ENCODE results near the gene B3GLCT.
"Not testable (repeated sequence)": the region's sequence is repeated elsewhere in the genome, so short reads cannot be mapped to it uniquely, and the experiment has no call there.

The B3GLCT gene

DNA sequence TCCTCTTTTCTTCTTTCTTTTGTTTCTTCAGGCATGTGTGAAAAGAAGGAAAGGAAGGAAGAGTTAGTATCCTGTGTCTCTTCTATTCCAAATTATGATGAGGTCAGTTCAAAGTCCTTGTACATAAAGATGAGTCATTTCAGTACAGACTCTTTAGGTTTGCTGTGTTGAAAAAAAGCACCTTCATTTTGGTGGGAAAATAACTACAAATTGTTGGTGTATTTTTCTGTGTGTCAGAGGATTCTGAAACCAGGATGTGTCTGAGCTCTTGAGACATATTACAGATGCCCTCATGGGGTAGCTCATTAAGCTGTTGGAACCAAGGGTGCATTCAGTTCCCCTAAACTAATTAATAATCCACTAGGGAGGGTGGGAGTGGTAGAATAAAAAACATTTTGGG, 32.3 kb upstream of the B3GLCT start:
- Histone ChIP-seq H3K9me3 (ENCODE audit: control insufficient read depth in 2 of 2, low read length in 2 of 2) (no peaks in the 10 kb centered on the region), H3K4me1 (ENCODE audit: control insufficient read depth in 2 of 2, insufficient read depth in 2 of 2, low read length in 2 of 2) (peaks cover 6 to 10% of the 10 kb centered on the region in 2 donors), H3K27ac (ENCODE audit: low read depth in 2 of 2, low read length in 2 of 2) (no peak overlapping the region), H3K36me3 (ENCODE audit: control insufficient read depth in 2 of 2, insufficient read depth in 2 of 2, low read length in 2 of 2) (no peaks in the 10 kb centered on the region), H3K27me3 (ENCODE audit: control insufficient read depth in 2 of 2, insufficient read depth in 2 of 2, low read length in 2 of 2) (no peaks in the 10 kb centered on the region), H3K4me3 (ENCODE audit: low read length in 2 of 2) (no peak overlapping the region), H3K9ac (ENCODE audit: low read depth in 1 of 2, low read length in 2 of 2) (no peak overlapping the region)

DNA sequence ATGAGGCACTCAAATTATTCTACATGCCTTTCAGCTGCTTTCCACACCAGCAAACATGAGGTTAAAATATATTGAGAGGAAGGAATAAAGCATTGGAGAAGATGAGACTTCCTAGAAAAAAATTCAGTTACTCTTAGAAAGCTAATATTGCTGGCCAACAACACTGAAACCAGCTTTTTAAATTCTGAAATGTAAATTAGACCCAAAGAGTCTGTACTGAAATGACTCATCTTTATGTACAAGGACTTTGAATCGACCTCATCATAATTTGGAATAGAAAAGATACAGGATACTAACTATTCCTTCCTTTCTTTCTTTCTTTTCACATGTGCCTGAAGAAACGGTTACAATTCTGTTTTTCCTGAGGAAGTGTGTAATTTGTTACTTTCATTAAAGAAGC, 31.6 kb upstream of the B3GLCT start:
- Histone ChIP-seq H3K4me3 (ENCODE audit: low read length in 2 of 2) (no peak overlapping the region), H3K27ac (ENCODE audit: low read depth in 2 of 2, low read length in 2 of 2) (no peak overlapping the region), H3K9ac (ENCODE audit: low read depth in 1 of 2, low read length in 2 of 2) (no peak overlapping the region), H3K4me1 (ENCODE audit: control insufficient read depth in 2 of 2, insufficient read depth in 2 of 2, low read length in 2 of 2) (peaks cover under 1 to 4% of the 10 kb centered on the region in 2 donors), H3K27me3 (ENCODE audit: control insufficient read depth in 2 of 2, insufficient read depth in 2 of 2, low read length in 2 of 2) (no peaks in the 10 kb centered on the region), H3K9me3 (ENCODE audit: control insufficient read depth in 2 of 2, low read length in 2 of 2) (no peaks in the 10 kb centered on the region), H3K36me3 (ENCODE audit: control insufficient read depth in 2 of 2, insufficient read depth in 2 of 2, low read length in 2 of 2) (no peaks in the 10 kb centered on the region)

DNA sequence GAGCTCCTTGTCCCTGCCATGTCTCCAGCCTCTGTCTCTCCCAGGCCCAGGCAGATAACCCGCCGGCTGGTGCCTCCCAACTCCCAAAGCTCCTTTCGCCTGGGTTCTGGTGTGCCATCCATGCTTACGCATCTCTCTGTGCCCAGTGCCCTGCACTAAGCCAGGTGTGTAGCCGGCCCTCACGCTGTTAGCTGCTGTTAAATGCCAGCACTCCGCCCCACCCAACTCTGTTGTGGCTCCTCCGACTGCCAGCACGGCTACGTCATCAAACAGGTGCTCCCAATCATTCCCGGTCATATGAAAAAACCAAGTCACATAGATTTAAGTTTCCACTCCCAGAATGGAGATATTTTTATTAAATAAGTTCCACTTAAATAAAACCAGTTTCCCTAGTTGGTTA, 31.0 kb upstream of the B3GLCT start:
- Histone ChIP-seq H3K9me3 (ENCODE audit: control insufficient read depth in 2 of 2, low read length in 2 of 2) (no peaks in the 10 kb centered on the region), H3K9ac (ENCODE audit: low read depth in 1 of 2, low read length in 2 of 2) (no peak overlapping the region), H3K4me1 (ENCODE audit: control insufficient read depth in 2 of 2, insufficient read depth in 2 of 2, low read length in 2 of 2) (peaks cover 0 to 4% of the 10 kb centered on the region in 2 donors), H3K27me3 (ENCODE audit: control insufficient read depth in 2 of 2, insufficient read depth in 2 of 2, low read length in 2 of 2) (no peaks in the 10 kb centered on the region), H3K27ac (ENCODE audit: low read depth in 2 of 2, low read length in 2 of 2) (no peak overlapping the region), H3K4me3 (ENCODE audit: low read length in 2 of 2) (no peak overlapping the region), H3K36me3 (ENCODE audit: control insufficient read depth in 2 of 2, insufficient read depth in 2 of 2, low read length in 2 of 2) (no peaks in the 10 kb centered on the region)

DNA sequence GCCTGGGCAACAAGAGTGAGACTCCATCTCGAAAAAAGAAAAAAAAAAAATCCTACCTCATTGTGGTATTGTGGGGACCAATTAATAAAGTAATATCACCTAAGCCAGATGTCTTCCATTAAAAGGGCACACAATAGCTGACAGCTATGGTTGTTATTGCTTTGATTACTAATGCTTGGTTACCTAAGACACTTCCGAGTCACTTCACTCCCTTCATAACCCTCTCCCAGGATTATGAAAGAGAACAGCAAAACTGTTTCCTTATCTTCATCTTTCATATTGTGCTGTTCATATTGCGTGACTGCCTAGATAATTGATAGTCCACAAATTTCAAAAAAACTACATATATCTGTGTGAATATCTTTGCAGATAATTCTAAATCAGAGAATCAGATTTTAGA, 27.8 kb upstream of the B3GLCT start:
- Histone ChIP-seq H3K27me3 (ENCODE audit: control insufficient read depth in 2 of 2, insufficient read depth in 2 of 2, low read length in 2 of 2) (no peaks in the 10 kb centered on the region), H3K4me3 (ENCODE audit: low read length in 2 of 2) (no peak overlapping the region), H3K4me1 (ENCODE audit: control insufficient read depth in 2 of 2, insufficient read depth in 2 of 2, low read length in 2 of 2) (peaks cover 0 to 4% of the 10 kb centered on the region in 2 donors), H3K27ac (ENCODE audit: low read depth in 2 of 2, low read length in 2 of 2) (no peak overlapping the region), H3K9ac (ENCODE audit: low read depth in 1 of 2, low read length in 2 of 2) (no peak overlapping the region), H3K36me3 (ENCODE audit: control insufficient read depth in 2 of 2, insufficient read depth in 2 of 2, low read length in 2 of 2) (no peaks in the 10 kb centered on the region), H3K9me3 (ENCODE audit: control insufficient read depth in 2 of 2, low read length in 2 of 2) (no peaks in the 10 kb centered on the region)

DNA sequence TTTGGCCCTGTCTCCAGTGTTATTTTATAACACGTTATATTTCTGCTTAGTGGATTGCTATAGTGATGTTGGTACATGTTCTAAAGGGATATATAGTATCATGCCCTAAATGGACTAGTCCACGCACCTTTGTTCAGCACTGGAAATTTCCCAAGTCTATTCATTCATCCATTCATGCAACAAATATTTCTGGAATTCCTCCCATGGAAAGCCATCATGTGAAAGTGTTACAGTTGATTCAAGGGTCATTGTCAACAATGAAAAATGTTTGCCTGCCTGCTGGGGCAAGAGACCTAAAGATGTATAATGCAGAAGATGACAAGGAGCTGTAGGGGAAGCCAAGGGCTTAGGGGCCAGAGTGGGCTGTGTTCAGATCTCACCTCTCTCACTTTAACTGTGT, 27.2 kb upstream of the B3GLCT start:
- peaks cover 0 to 4% of the 10 kb centered on the region in 2 donors for H3K4me1 ChIP-seq (ENCODE audit: control insufficient read depth in 2 of 2, insufficient read depth in 2 of 2, low read length in 2 of 2)
- H3K9ac ChIP-seq (ENCODE audit: low read depth in 1 of 2, low read length in 2 of 2), result no peak overlapping the region
- H3K4me3 ChIP-seq (ENCODE audit: low read length in 2 of 2), result no peak overlapping the region
- no peaks in the 10 kb centered on the region for H3K9me3 ChIP-seq (ENCODE audit: control insufficient read depth in 2 of 2, low read length in 2 of 2)
- no peaks in the 10 kb centered on the region for H3K36me3 ChIP-seq (ENCODE audit: control insufficient read depth in 2 of 2, insufficient read depth in 2 of 2, low read length in 2 of 2)
- H3K27ac ChIP-seq (ENCODE audit: low read depth in 2 of 2, low read length in 2 of 2), result no peak overlapping the region
- H3K27me3 ChIP-seq (ENCODE audit: control insufficient read depth in 2 of 2, insufficient read depth in 2 of 2, low read length in 2 of 2), result no peaks in the 10 kb centered on the region

DNA sequence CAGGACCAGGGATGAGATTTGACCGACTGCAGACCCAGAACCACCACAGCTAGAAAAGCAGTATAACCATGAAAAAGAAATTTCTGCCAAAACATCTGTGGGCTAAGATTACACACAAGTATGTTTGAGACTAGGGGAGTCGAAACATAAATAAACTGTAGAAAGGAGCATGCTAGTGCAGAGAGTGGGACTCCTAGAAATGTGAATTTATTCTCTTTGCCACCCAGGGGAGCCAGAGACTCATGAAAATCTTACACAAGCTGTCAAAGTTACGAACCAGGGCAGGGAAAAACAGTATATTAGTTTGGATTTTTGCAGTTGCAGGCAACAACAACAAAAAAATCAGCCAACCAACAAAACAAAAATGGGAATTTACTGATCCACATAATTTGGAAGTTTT, 25.8 kb upstream of the B3GLCT start:
- Histone ChIP-seq H3K9me3 (ENCODE audit: control insufficient read depth in 2 of 2, low read length in 2 of 2) (no peaks in the 10 kb centered on the region), H3K4me1 (ENCODE audit: control insufficient read depth in 2 of 2, insufficient read depth in 2 of 2, low read length in 2 of 2) (no peaks in the 10 kb centered on the region), H3K9ac (ENCODE audit: low read depth in 1 of 2, low read length in 2 of 2) (no peak overlapping the region), H3K4me3 (ENCODE audit: low read length in 2 of 2) (no peak overlapping the region), H3K27ac (ENCODE audit: low read depth in 2 of 2, low read length in 2 of 2) (no peak overlapping the region), H3K36me3 (ENCODE audit: control insufficient read depth in 2 of 2, insufficient read depth in 2 of 2, low read length in 2 of 2) (no peaks in the 10 kb centered on the region), H3K27me3 (ENCODE audit: control insufficient read depth in 2 of 2, insufficient read depth in 2 of 2, low read length in 2 of 2) (no peaks in the 10 kb centered on the region)

DNA sequence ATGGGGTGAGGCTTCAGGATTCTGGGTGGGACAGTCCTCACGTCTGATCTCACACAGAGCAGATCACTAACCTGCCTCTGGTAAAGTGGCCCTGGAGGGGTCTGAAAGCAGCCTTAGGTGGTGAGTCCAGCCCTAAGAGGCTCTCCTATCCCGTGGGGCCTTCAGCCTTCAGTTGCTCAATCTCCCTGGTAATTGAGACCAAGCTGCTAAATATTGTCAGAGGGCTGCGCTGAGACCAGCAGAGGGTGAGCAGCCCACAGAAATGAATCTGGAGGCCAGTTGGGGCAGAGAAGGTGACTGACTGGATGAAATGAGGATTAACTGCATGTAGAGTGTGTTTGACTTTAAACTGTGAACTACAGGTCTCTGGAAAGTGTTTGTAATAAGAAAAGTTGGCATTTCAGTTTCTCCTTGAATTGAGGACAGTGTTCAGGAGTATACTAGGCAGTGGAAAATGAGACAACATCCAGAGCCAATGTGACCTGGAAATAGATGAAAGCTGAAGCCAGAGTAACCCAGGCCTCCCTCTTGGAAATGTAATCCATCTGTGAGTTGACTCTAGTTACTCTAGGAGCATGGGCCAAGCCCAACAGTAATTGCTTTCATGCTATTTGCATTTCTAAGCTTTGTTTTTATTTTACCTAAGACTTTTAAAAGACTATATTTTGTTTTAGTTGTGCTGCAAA, 23.8 kb upstream of the B3GLCT start:
- H3K9me3 ChIP-seq (ENCODE audit: control insufficient read depth in 2 of 2, low read length in 2 of 2), result no peaks in the 10 kb centered on the region

DNA sequence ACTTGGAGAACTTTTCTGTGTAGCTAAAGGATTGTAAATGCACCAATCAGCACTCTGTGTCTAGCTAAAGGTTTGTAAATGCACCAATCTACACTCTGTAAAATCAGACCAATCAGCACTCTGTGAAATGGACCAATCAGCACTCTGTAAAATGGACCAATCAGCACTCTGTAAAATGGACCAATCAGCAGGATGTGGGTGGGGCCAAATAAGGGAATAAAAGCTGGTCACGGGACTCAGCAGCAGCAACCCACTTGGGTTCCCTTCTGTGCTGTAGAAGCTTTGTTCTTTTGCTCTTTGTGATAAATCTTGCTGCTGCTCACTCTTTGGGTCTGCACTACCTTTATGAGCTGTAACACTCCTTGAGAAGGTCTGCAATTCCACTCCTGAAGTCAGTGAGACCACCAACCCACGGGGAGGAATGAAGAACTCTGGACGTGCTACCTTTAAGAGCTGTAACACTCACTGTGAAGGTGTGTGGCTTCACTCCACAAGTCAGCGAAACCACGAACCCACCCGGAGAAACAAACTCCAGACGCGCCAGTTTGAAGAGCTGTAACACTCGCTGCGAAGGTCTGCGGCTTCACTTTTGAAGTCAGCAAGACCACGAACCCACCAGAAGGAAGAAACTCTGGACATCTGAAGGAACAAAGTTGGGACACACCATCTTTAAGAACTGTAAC, 21.8 kb upstream of the B3GLCT start:
- H3K27me3 ChIP-seq (ENCODE audit: control insufficient read depth in 2 of 2, insufficient read depth in 2 of 2, low read length in 2 of 2), result not testable (repeated sequence)

More for the DNA sequence above, 23.8 kb upstream of the B3GLCT start:
- Histone ChIP-seq H3K9ac (ENCODE audit: low read depth in 1 of 2, low read length in 2 of 2) (no peak overlapping the region), H3K36me3 (ENCODE audit: control insufficient read depth in 2 of 2, insufficient read depth in 2 of 2, low read length in 2 of 2) (no peaks in the 10 kb centered on the region), H3K27me3 (ENCODE audit: control insufficient read depth in 2 of 2, insufficient read depth in 2 of 2, low read length in 2 of 2) (no peaks in the 10 kb centered on the region), H3K4me1 (ENCODE audit: control insufficient read depth in 2 of 2, insufficient read depth in 2 of 2, low read length in 2 of 2) (no peaks in the 10 kb centered on the region), H3K27ac (ENCODE audit: low read depth in 2 of 2, low read length in 2 of 2) (no peak overlapping the region), H3K4me3 (ENCODE audit: low read length in 2 of 2) (no peak overlapping the region)

DNA sequence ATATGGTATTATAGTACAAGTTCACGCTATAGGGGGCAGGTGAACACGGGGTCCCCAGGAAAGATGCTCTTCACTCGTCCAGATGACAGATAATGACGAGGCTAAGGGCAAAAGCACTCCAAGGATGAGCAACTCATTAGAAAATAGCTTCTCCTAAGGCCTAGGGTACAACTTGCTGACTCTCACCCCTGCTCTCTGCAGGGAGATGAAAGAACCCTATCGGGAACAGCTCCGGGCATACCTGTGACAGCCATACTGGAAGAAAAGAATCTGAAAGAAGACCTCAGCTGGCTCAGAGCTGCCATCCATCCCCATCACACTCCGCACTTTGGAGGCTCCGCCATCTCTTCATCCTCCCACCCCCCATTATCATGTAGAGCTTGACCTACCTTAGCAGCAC, 20.5 kb upstream of the B3GLCT start:
- H3K27ac ChIP-seq (ENCODE audit: low read depth in 2 of 2, low read length in 2 of 2), result no peak overlapping the region
- H3K4me3 ChIP-seq (ENCODE audit: low read length in 2 of 2), result no peak overlapping the region
- H3K4me1 ChIP-seq (ENCODE audit: control insufficient read depth in 2 of 2, insufficient read depth in 2 of 2, low read length in 2 of 2), result no peaks in the 10 kb centered on the region
- H3K27me3 ChIP-seq (ENCODE audit: control insufficient read depth in 2 of 2, insufficient read depth in 2 of 2, low read length in 2 of 2), result no peaks in the 10 kb centered on the region
- H3K9ac ChIP-seq (ENCODE audit: low read depth in 1 of 2, low read length in 2 of 2), result no peak overlapping the region
- no peaks in the 10 kb centered on the region for H3K36me3 ChIP-seq (ENCODE audit: control insufficient read depth in 2 of 2, insufficient read depth in 2 of 2, low read length in 2 of 2)
- H3K9me3 ChIP-seq (ENCODE audit: control insufficient read depth in 2 of 2, low read length in 2 of 2), result no peaks in the 10 kb centered on the region

More for the DNA sequence above, 21.8 kb upstream of the B3GLCT start:
- H3K9ac ChIP-seq (ENCODE audit: low read depth in 1 of 2, low read length in 2 of 2); H3K4me1 ChIP-seq (ENCODE audit: control insufficient read depth in 2 of 2, insufficient read depth in 2 of 2, low read length in 2 of 2); H3K9me3 ChIP-seq (ENCODE audit: control insufficient read depth in 2 of 2, low read length in 2 of 2); H3K4me3 ChIP-seq (ENCODE audit: low read length in 2 of 2); H3K36me3 ChIP-seq (ENCODE audit: control insufficient read depth in 2 of 2, insufficient read depth in 2 of 2, low read length in 2 of 2); H3K27ac ChIP-seq (ENCODE audit: low read depth in 2 of 2, low read length in 2 of 2): not testable (repeated sequence)

DNA sequence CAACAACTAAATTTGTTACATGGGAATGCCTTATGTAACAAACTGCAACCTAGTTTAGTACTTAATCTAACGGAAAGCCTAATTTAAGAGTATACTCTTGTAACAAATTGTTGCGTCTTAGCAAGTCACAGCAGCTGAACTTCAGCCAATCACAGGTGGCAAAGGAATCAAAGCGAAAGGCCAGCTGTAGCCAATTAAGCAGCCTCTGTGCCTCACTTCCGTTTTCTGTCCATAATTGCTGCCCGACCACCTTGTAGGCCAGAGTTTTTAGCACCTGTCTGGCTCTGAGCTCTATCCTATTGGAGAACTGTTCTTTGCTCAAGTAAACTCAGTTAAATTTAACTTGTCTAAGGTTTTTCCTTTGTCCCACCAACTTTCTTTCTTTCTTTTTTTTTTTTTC, 20.0 kb upstream of the B3GLCT start:
- Histone ChIP-seq H3K27ac (ENCODE audit: low read depth in 2 of 2, low read length in 2 of 2) (no peak overlapping the region), H3K4me3 (ENCODE audit: low read length in 2 of 2) (no peak overlapping the region), H3K27me3 (ENCODE audit: control insufficient read depth in 2 of 2, insufficient read depth in 2 of 2, low read length in 2 of 2) (no peaks in the 10 kb centered on the region), H3K9me3 (ENCODE audit: control insufficient read depth in 2 of 2, low read length in 2 of 2) (no peaks in the 10 kb centered on the region), H3K36me3 (ENCODE audit: control insufficient read depth in 2 of 2, insufficient read depth in 2 of 2, low read length in 2 of 2) (no peaks in the 10 kb centered on the region), H3K4me1 (ENCODE audit: control insufficient read depth in 2 of 2, insufficient read depth in 2 of 2, low read length in 2 of 2) (no peaks in the 10 kb centered on the region), H3K9ac (ENCODE audit: low read depth in 1 of 2, low read length in 2 of 2) (no peak overlapping the region)

Measured in mucosa of rectum (tissue), 2 donors.